Dendritic cell treated with granulocyte-macrophage colony-stimulating factor and Interleukin-4, amounts not matched to agents 40 ng/mL and 50 ng/mL, for 4 days (primary cell): Measurements from ENCODE around the gene MEF2A.
A peak's percentile ranks its signal among the peaks of the same experiment; 100 is the strongest.
"Not testable (repeated sequence)": the region's sequence is repeated elsewhere in the genome, so short reads cannot be mapped to it uniquely, and the experiment has no call there.

ENCODE experiments used
- H3K27ac Mint-ChIP-seq: one replicate; pipeline ENCODE4 v1.8.0; 2022; ENCODE audit warnings: mild to moderate bottlenecking, mixed read lengths
- H3K27me3 Mint-ChIP-seq: one replicate; pipeline ENCODE4 v1.8.0; 2022; ENCODE audit warnings: mild to moderate bottlenecking, mixed read lengths
- H3K36me3 Mint-ChIP-seq: one replicate; pipeline ENCODE4 v1.8.0; 2022; ENCODE audit warnings: low read depth, mixed read lengths
- H3K4me1 Mint-ChIP-seq: one replicate; pipeline ENCODE4 v1.8.0; 2022; ENCODE audit warnings: low read depth, mixed read lengths
- H3K4me3 Mint-ChIP-seq: one replicate; pipeline ENCODE4 v1.8.0; 2022; ENCODE audit warnings: mild to moderate bottlenecking, moderate library complexity, mixed read lengths
- H3K9me3 Mint-ChIP-seq: one replicate; pipeline ENCODE4 v1.8.0; 2022; ENCODE audit warnings: mixed read lengths
- intact Hi-C: fragments of 100-400 bp; cut with micrococcal nuclease; formaldehyde crosslinking; loops from one replicate; pipeline ENCODE4 v1.15.0; 2022

MEF2A gene

GRCh38 chr15:99657996-99658395 lies 92.2 kb downstream of the MEF2A start:
- Mint-ChIP-seq H3K9me3 (no peaks in the 10 kb centered on the region), H3K27ac (peak overlapping the region; percentile 7), H3K4me1 (peaks cover 27% of the 10 kb centered on the region), H3K36me3 (peaks cover 14% of the 10 kb centered on the region), H3K4me3 (no peak overlapping the region), H3K27me3 (no peaks in the 10 kb centered on the region)
- intact Hi-C loops, result loop anchor here (10.0 kb wide), 1 partner anchor 63 kb away; no protein-coding TSS in a partner anchor

- intact Hi-C loops, result loop anchor here (5.0 kb wide), 1 partner anchor 36 kb away; no protein-coding TSS in a partner anchor
- H3K36me3 Mint-ChIP-seq, result peaks cover 41% of the 10 kb centered on the region
Measured at GRCh38 chr15:99662903-99663302, 97.1 kb downstream of the MEF2A start.

GRCh38 chr15:99666073-99666472 lies 100.3 kb downstream of the MEF2A start:
- intact Hi-C loops, H3K27me3 Mint-ChIP-seq, H3K9me3 Mint-ChIP-seq, H3K4me1 Mint-ChIP-seq, H3K4me3 Mint-ChIP-seq, H3K27ac Mint-ChIP-seq: not testable (repeated sequence)
- H3K36me3 Mint-ChIP-seq, result peaks cover 33% of the 10 kb centered on the region

More at GRCh38 chr15:99662903-99663302, 97.1 kb downstream of the MEF2A start:
- no peak overlapping the region for H3K27ac Mint-ChIP-seq
- no peaks in the 10 kb centered on the region for H3K9me3 Mint-ChIP-seq
- H3K4me1 Mint-ChIP-seq, result peaks cover 16% of the 10 kb centered on the region
- H3K27me3 Mint-ChIP-seq, result no peaks in the 10 kb centered on the region
- no peak overlapping the region for H3K4me3 Mint-ChIP-seq

- H3K4me3 Mint-ChIP-seq, result no peak overlapping the region
- no peaks in the 10 kb centered on the region for H3K27me3 Mint-ChIP-seq
- intact Hi-C loops, result no loop called here
- H3K27ac Mint-ChIP-seq, result no peak overlapping the region
- peaks cover 33% of the 10 kb centered on the region for H3K36me3 Mint-ChIP-seq
- no peaks in the 10 kb centered on the region for H3K9me3 Mint-ChIP-seq
- H3K4me1 Mint-ChIP-seq, result no peaks in the 10 kb centered on the region
Measured at GRCh38 chr15:99668533-99669182, 102.9 kb downstream of the MEF2A start.

- Mint-ChIP-seq H3K27me3 (no peaks in the 10 kb centered on the region), H3K36me3 (peaks cover 32% of the 10 kb centered on the region), H3K9me3 (no peaks in the 10 kb centered on the region), H3K4me1 (no peaks in the 10 kb centered on the region), H3K4me3 (no peak overlapping the region), H3K27ac (no peak overlapping the region)
- intact Hi-C loops, result no loop called here
Measured at GRCh38 chr15:99669250-99669649, 103.5 kb downstream of the MEF2A start.

GRCh38 chr15:99671926-99672635 lies 106.3 kb downstream of the MEF2A start:
- intact Hi-C loops, result no loop called here
- H3K36me3 Mint-ChIP-seq, result peaks cover 43% of the 10 kb centered on the region
- H3K27ac Mint-ChIP-seq, result no peak overlapping the region
- H3K4me1 Mint-ChIP-seq, result no peaks in the 10 kb centered on the region
- no peak overlapping the region for H3K4me3 Mint-ChIP-seq
- no peaks in the 10 kb centered on the region for H3K27me3 Mint-ChIP-seq
- H3K9me3 Mint-ChIP-seq, result no peaks in the 10 kb centered on the region

- Mint-ChIP-seq H3K36me3 (peaks cover 46% of the 10 kb centered on the region), H3K4me1 (no peaks in the 10 kb centered on the region), H3K9me3 (no peaks in the 10 kb centered on the region), H3K27me3 (no peaks in the 10 kb centered on the region), H3K4me3 (no peak overlapping the region), H3K27ac (no peak overlapping the region)
- intact Hi-C loops, result no loop called here
Measured at GRCh38 chr15:99673111-99673510, 107.3 kb downstream of the MEF2A start.

GRCh38 chr15:99674279-99674678 lies 108.5 kb downstream of the MEF2A start:
- no peak overlapping the region for H3K27ac Mint-ChIP-seq
- H3K9me3 Mint-ChIP-seq, result no peaks in the 10 kb centered on the region
- H3K4me1 Mint-ChIP-seq, result no peaks in the 10 kb centered on the region
- no peaks in the 10 kb centered on the region for H3K27me3 Mint-ChIP-seq
- H3K36me3 Mint-ChIP-seq, result peaks cover 57% of the 10 kb centered on the region
- H3K4me3 Mint-ChIP-seq, result no peak overlapping the region
- intact Hi-C loops, result no loop called here

GRCh38 chr15:99677540-99678134 lies 111.9 kb downstream of the MEF2A start:
- no peak overlapping the region for H3K27ac Mint-ChIP-seq
- no peak overlapping the region for H3K4me3 Mint-ChIP-seq
- H3K9me3 Mint-ChIP-seq, result no peaks in the 10 kb centered on the region
- no peaks in the 10 kb centered on the region for H3K4me1 Mint-ChIP-seq
- H3K27me3 Mint-ChIP-seq, result no peaks in the 10 kb centered on the region
- peaks cover 81% of the 10 kb centered on the region for H3K36me3 Mint-ChIP-seq
- intact Hi-C loops, result no loop called here

GRCh38 chr15:99680276-99680675 lies 114.5 kb downstream of the MEF2A start:
- Mint-ChIP-seq H3K4me3 (no peak overlapping the region), H3K9me3 (peaks cover 19% of the 10 kb centered on the region), H3K36me3 (peaks cover 87% of the 10 kb centered on the region), H3K27me3 (no peaks in the 10 kb centered on the region), H3K4me1 (no peaks in the 10 kb centered on the region), H3K27ac (no peak overlapping the region)
- intact Hi-C loops, result no loop called here

- peaks cover 33% of the 10 kb centered on the region for H3K9me3 Mint-ChIP-seq
- peaks cover 87% of the 10 kb centered on the region for H3K36me3 Mint-ChIP-seq
- intact Hi-C loops, result no loop called here
- H3K4me3 Mint-ChIP-seq, result no peak overlapping the region
- H3K4me1 Mint-ChIP-seq, result no peaks in the 10 kb centered on the region
- no peak overlapping the region for H3K27ac Mint-ChIP-seq
- no peaks in the 10 kb centered on the region for H3K27me3 Mint-ChIP-seq
Measured at GRCh38 chr15:99681990-99682389, 116.2 kb downstream of the MEF2A start.

- Mint-ChIP-seq H3K27ac (no peak overlapping the region), H3K36me3 (peaks cover 87% of the 10 kb centered on the region), H3K27me3 (no peaks in the 10 kb centered on the region), H3K4me1 (no peaks in the 10 kb centered on the region), H3K4me3 (no peak overlapping the region), H3K9me3 (peaks cover 33% of the 10 kb centered on the region)
- intact Hi-C loops, result no loop called here
Measured at GRCh38 chr15:99682455-99682854, 116.7 kb downstream of the MEF2A start.

- H3K27ac Mint-ChIP-seq, result no peak overlapping the region
- no peaks in the 10 kb centered on the region for H3K4me1 Mint-ChIP-seq
- peaks cover 33% of the 10 kb centered on the region for H3K9me3 Mint-ChIP-seq
- H3K36me3 Mint-ChIP-seq, result peaks cover 90% of the 10 kb centered on the region
- H3K27me3 Mint-ChIP-seq, result no peaks in the 10 kb centered on the region
- no peak overlapping the region for H3K4me3 Mint-ChIP-seq
- intact Hi-C loops, result no loop called here
Measured at GRCh38 chr15:99683000-99683670, 117.4 kb downstream of the MEF2A start.

GRCh38 chr15:99686290-99686689 lies 120.5 kb downstream of the MEF2A start:
- peaks cover 96% of the 10 kb centered on the region for H3K36me3 Mint-ChIP-seq
- intact Hi-C loops, result no loop called here

More at GRCh38 chr15:99686290-99686689, 120.5 kb downstream of the MEF2A start:
- no peak overlapping the region for H3K27ac Mint-ChIP-seq
- peaks cover 33% of the 10 kb centered on the region for H3K9me3 Mint-ChIP-seq
- no peaks in the 10 kb centered on the region for H3K27me3 Mint-ChIP-seq
- no peaks in the 10 kb centered on the region for H3K4me1 Mint-ChIP-seq
- no peak overlapping the region for H3K4me3 Mint-ChIP-seq
